HCT116 (cell line): ENCODE results near the gene SPACDR. TPM values are rescaled to one million over a fixed set of nuclear protein-coding genes. Genes with fewer than 3 reads are reported as not detected.
A peak's percentile ranks its signal among the peaks of the same experiment; 100 is the strongest.

Experiments used
- ATAC-seq: fragments of 200-7000 bp; cut with Tn5 transposase; 2 replicates; pipeline ENCODE4 v1.9.1; 2020; ENCODE audit warnings: mild to moderate bottlenecking, moderate library complexity
- BruUV-seq: library from RNA; stranded (reverse); fragments of 400-500 nt; replicated peaks from 2 replicates; lab custom pipeline; 2021; lab: Mats Ljungman, UMichigan
- CTCF ChIA-PET: fragments of 300-600 bp; sonication (Branson Sonifier 250); formaldehyde crosslinking; loops from one replicate; lab custom pipeline; 2021; ENCODE audit warnings: antibody characterized with exemption; lab: Charles Lee
- POLR2A ChIA-PET: fragments of 300-600, 350-600 bp; sonication (Branson Sonifier 250); formaldehyde crosslinking; loops from one replicate; lab custom pipeline; 2021; ENCODE audit warnings: antibody characterized with exemption; lab: Charles Lee
- RAD21 ChIA-PET, 2 experiments: fragments of 300-600 bp; sonication (Branson Sonifier 250); formaldehyde crosslinking; loops; one replicate each; lab custom pipeline; 2023; ENCODE audit warnings: low total read pairs in 2 of 2; ENCODE audit not compliant: uncharacterized antibody in 2 of 2, unreplicated experiment in 2 of 2, low non-redundant PET in 1 of 2; lab: Charles Lee
- DNase-seq: peaks from one replicate; pipeline ENCODE4 v3.0.0-alpha.2; 2010; ENCODE audit warnings: low read depth, low spot score
- H2AFZ ChIP-seq: fragments of 200-600 bp; shearing (Covaris generic), sonication (generic); 2 replicates; pipeline ENCODE4 v1.6.1; 2017; ENCODE audit warnings: low read depth, mixed run types, mixed read lengths, antibody characterized with exemption, low read length; ENCODE audit not compliant: poor library complexity, severe bottlenecking
- H3K27ac ChIP-seq: 2 replicates; pipeline ENCODE4 v1.5.1; 2012; ENCODE audit warnings: low read depth, low read length
- H3K27me3 ChIP-seq: fragments of 200-600 bp; sonication (generic); 2 replicates; pipeline ENCODE4 v1.6.1; 2016; ENCODE audit warnings: mixed run types, low read length, mixed read lengths; ENCODE audit not compliant: insufficient read depth
- H3K36me3 ChIP-seq, 2 experiments: fragments of 200-500 bp in 1 of 2; fragments of 200-600 bp in 1 of 2; sonication (Bioruptor generic) in 1 of 2; sonication (generic) in 1 of 2; 2 replicates each; pipeline versions ENCODE4 v1.5.1 to v1.6.1; 2014 to 2016; ENCODE audit warnings: low read length in 2 of 2, inconsistent platforms in 1 of 2, mixed read lengths in 1 of 2, mixed run types in 1 of 2; ENCODE audit not compliant: insufficient read depth in 2 of 2, control insufficient read depth in 1 of 2
- H3K4me1 ChIP-seq, 2 experiments: fragments of 200-600 bp in 1 of 2; sonication (generic) in 1 of 2; 2 replicates each; pipeline versions ENCODE4 v1.5.1 to v1.6.1; 2012 to 2017; ENCODE audit warnings: low read length in 2 of 2, inconsistent platforms in 1 of 2, mild to moderate bottlenecking in 1 of 2, mixed read lengths in 1 of 2, mixed run types in 1 of 2, moderate library complexity in 1 of 2; ENCODE audit not compliant: insufficient read depth in 2 of 2, control insufficient read depth in 1 of 2
- H3K4me2 ChIP-seq: fragments of 200-600 bp; sonication (generic); 2 replicates; pipeline ENCODE4 v1.6.1; 2017; ENCODE audit warnings: mixed run types, low read length, mixed read lengths
- H3K4me3 ChIP-seq, 2 experiments: fragments of 200-600 bp in 1 of 2; sonication (generic) in 1 of 2; replicated peaks in 1 of 2; 2 replicates each; pipeline ENCODE4 v1.5.1; 2011 to 2016; ENCODE audit warnings: low read length in 2 of 2, control low read depth in 1 of 2, low read depth in 1 of 2, mild to moderate bottlenecking in 1 of 2, mixed read lengths in 1 of 2, mixed run types in 1 of 2
- H3K79me2 ChIP-seq: fragments of 200-600 bp; sonication (generic); 2 replicates; pipeline ENCODE4 v1.6.1; 2017; ENCODE audit warnings: mild to moderate bottlenecking, mixed run types, low read length, moderate library complexity, mixed read lengths; ENCODE audit not compliant: insufficient read depth
- H3K9ac ChIP-seq: fragments of 200-600 bp; sonication (generic); 2 replicates; pipeline ENCODE4 v1.6.1; 2016; ENCODE audit warnings: low read length, mixed read lengths
- H3K9me2 ChIP-seq: fragments of 200-600 bp; sonication (generic), shearing (Covaris generic); 2 replicates; pipeline ENCODE4 v1.6.1; 2017; ENCODE audit warnings: mixed run types, mild to moderate bottlenecking, moderate library complexity; ENCODE audit not compliant: insufficient read depth
- H3K9me3 ChIP-seq, 2 experiments: fragments of 200-500 bp in 1 of 2; fragments of 200-600 bp in 1 of 2; sonication (Bioruptor generic) in 1 of 2; sonication (generic) in 1 of 2; 2 replicates each; pipeline ENCODE4 v1.6.1; 2014 to 2017; ENCODE audit warnings: low read length in 2 of 2, mixed read lengths in 2 of 2, inconsistent platforms in 1 of 2, low read depth in 1 of 2, mild to moderate bottlenecking in 1 of 2, mixed run types in 1 of 2, moderate library complexity in 1 of 2; ENCODE audit not compliant: control insufficient read depth in 1 of 2, insufficient read depth in 1 of 2
- H4K20me1 ChIP-seq: fragments of 200-600 bp; sonication (generic), shearing (Covaris generic); 2 replicates; pipeline ENCODE4 v1.6.1; 2017; ENCODE audit warnings: mixed run types, mild to moderate bottlenecking, moderate library complexity; ENCODE audit not compliant: insufficient read depth
- CBX3 ChIP-seq: IDR thresholded peaks from 2 replicates; pipeline ENCODE4 v1.6.1; 2012; ENCODE audit warnings: low read depth
- CEBPB ChIP-seq: IDR thresholded peaks from 2 replicates; pipeline ENCODE4 v1.6.1; 2012; ENCODE audit warnings: low read depth
- ELF1 ChIP-seq: IDR thresholded peaks from 2 replicates; pipeline ENCODE4 v1.6.1; 2012; ENCODE audit warnings: low read depth, borderline replicate concordance
- EZH2phosphoT487 ChIP-seq: fragments of 200-600 bp; IDR thresholded peaks from 2 replicates; pipeline ENCODE4 v1.6.1; 2018; ENCODE audit warnings: antibody characterized with exemption, borderline replicate concordance
- JUND ChIP-seq: IDR thresholded peaks from 2 replicates; pipeline ENCODE4 v1.6.1; 2012
- POLR2A ChIP-seq: IDR thresholded peaks from 2 replicates; pipeline ENCODE4 v1.7.0; 2011; ENCODE audit warnings: borderline replicate concordance; ENCODE audit not compliant: insufficient read depth, insufficient read length; ENCODE audit errors: extremely low read depth
- POLR2AphosphoS5 ChIP-seq: IDR thresholded peaks from 2 replicates; pipeline ENCODE4 v1.6.1; 2011; ENCODE audit warnings: mild to moderate bottlenecking, low read depth, low read length, moderate library complexity
- RAD21 ChIP-seq: IDR thresholded peaks from 2 replicates; pipeline ENCODE4 v1.6.1; 2012; ENCODE audit warnings: low read depth, mild to moderate bottlenecking
- SIN3A ChIP-seq: IDR thresholded peaks from 2 replicates; pipeline ENCODE4 v1.6.1; 2012; ENCODE audit warnings: low read depth
- SP1 ChIP-seq: IDR thresholded peaks from 2 replicates; pipeline ENCODE4 v1.6.1; 2012; ENCODE audit warnings: low read depth
- SRF ChIP-seq: IDR thresholded peaks from 2 replicates; pipeline ENCODE4 v1.6.1; 2012; ENCODE audit warnings: low read depth
- TCF7L2 ChIP-seq: IDR thresholded peaks from 2 replicates; pipeline ENCODE4 v1.7.0; 2011; ENCODE audit warnings: borderline replicate concordance, inconsistent platforms; ENCODE audit not compliant: insufficient read depth, insufficient read length; ENCODE audit errors: extremely low read depth
- YY1 ChIP-seq: IDR thresholded peaks from 2 replicates; pipeline ENCODE4 v1.6.1; 2011; ENCODE audit warnings: low read length, low read depth, moderate library complexity, mild to moderate bottlenecking; ENCODE audit not compliant: insufficient replicate concordance; ENCODE audit errors: extremely low read depth
- ZFX ChIP-seq: fragments of 450-650 bp; IDR thresholded peaks from 2 replicates; pipeline ENCODE4 v1.6.1; 2017
- ZNF274 ChIP-seq: fragments of 200-500 bp; sonication (Bioruptor generic); IDR thresholded peaks from 2 replicates; pipeline ENCODE4 v1.6.1; 2014; ENCODE audit warnings: mild to moderate bottlenecking, low read depth, low read length, inconsistent platforms
- intact Hi-C: fragments of 100-400 bp; cut with micrococcal nuclease; formaldehyde crosslinking; loops from 2 replicates; pipeline ENCODE4 v1.10.0; 2022
- total RNA-seq: library from RNA; stranded (reverse); gene quantifications from one replicate; pipeline ENCODE4 v1.2.1, GENCODE V29; 2021; ENCODE audit not compliant: unreplicated experiment
- TF ChIP-seq, protein P1 (sequence below): IDR thresholded peaks from 2 replicates; pipeline ENCODE4 v1.6.1; 2011; ENCODE audit warnings: mild to moderate bottlenecking, low read length, moderate library complexity; ENCODE audit not compliant: insufficient replicate concordance; ENCODE audit errors: extremely low read depth
- TF ChIP-seq, protein P2 (sequence below): IDR thresholded peaks from 2 replicates; pipeline ENCODE4 v1.6.1; 2012; ENCODE audit warnings: low read depth
- TF ChIP-seq, protein P3 (sequence below): IDR thresholded peaks from 2 replicates; pipeline ENCODE4 v1.6.1; 2012
- TF ChIP-seq, protein P4 (sequence below), 3 experiments: fragments of 200-600 bp in 1 of 3; sonication (generic) in 1 of 3; IDR thresholded peaks in 2 of 3; conservative IDR thresholded peaks in 1 of 3; 2 replicates each; pipeline ENCODE4 v1.5.1; 2012 to 2017; ENCODE audit warnings: low read depth in 2 of 3, low read length in 2 of 3, antibody characterized with exemption in 1 of 3, borderline replicate concordance in 1 of 3, control low read depth in 1 of 3, mild to moderate bottlenecking in 1 of 3, mixed read lengths in 1 of 3, mixed run types in 1 of 3, moderate library complexity in 1 of 3; ENCODE audit not compliant: insufficient read depth in 1 of 3

Gene SPACDR
- total RNA-seq, 1 experiment from 2014 or later: 1.7 TPM

DNA sequence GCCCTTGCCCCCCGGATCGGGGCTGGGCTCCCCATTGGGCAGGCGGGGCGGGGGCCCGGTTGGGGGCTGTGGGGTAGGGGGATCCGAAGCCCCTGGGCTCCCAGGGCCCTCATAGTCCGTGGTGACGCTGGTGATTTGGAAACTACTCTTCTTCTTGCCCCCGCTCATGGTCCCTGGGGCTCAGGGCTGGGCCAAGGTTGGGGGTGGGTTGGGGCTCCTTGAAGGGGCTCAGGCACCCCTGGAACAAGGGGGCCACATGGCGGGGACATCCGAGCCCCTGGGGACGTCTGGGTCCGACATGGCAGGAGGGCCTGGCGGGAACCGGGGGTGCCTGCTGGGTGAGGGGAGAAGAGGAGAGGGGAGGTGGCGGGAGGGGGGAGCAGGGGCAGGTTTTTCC, 13.8 kb upstream of the SPACDR start:
- no peaks in the 10 kb centered on the region for H3K27me3 ChIP-seq
- peaks cover 0 to 2% of the 10 kb centered on the region in 2 experiments; a peak in 1 of 4 replicates for H3K36me3 ChIP-seq
- intact Hi-C loops: no loop called here
- no TSS peak for BruUV-seq
- no peaks in the 10 kb centered on the region for H4K20me1 ChIP-seq
- H3K9me2 ChIP-seq: no peaks in the 10 kb centered on the region
- ChIA-PET POLR2A (no interaction called here), CTCF (interaction anchor here (3.3 kb wide), 1 partner anchor 81 kb away, joined by 14 read pairs; no protein-coding TSS in a partner anchor), RAD21 (no interaction called here)
- H3K4me2 ChIP-seq: peak overlapping the region; percentile 81
- TF ChIP-seq ZNF274 (no peak), SP1 (no peak), EZH2phosphoT487 (no peak), ELF1 (no peak), POLR2A (no peak), JUND (no peak), POLR2AphosphoS5 (no peak), ZFX (no peak), SRF (no peak), CEBPB (no peak), YY1 (no peak), RAD21 (no peak), SIN3A (no peak), TCF7L2 (no peak), CBX3 (no peak)
- TF ChIP-seq, protein P1, sequence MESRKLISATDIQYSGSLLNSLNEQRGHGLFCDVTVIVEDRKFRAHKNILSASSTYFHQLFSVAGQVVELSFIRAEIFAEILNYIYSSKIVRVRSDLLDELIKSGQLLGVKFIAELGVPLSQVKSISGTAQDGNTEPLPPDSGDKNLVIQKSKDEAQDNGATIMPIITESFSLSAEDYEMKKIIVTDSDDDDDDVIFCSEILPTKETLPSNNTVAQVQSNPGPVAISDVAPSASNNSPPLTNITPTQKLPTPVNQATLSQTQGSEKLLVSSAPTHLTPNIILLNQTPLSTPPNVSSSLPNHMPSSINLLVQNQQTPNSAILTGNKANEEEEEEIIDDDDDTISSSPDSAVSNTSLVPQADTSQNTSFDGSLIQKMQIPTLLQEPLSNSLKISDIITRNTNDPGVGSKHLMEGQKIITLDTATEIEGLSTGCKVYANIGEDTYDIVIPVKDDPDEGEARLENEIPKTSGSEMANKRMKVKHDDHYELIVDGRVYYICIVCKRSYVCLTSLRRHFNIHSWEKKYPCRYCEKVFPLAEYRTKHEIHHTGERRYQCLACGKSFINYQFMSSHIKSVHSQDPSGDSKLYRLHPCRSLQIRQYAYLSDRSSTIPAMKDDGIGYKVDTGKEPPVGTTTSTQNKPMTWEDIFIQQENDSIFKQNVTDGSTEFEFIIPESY: no peak
- TF ChIP-seq, protein P2, sequence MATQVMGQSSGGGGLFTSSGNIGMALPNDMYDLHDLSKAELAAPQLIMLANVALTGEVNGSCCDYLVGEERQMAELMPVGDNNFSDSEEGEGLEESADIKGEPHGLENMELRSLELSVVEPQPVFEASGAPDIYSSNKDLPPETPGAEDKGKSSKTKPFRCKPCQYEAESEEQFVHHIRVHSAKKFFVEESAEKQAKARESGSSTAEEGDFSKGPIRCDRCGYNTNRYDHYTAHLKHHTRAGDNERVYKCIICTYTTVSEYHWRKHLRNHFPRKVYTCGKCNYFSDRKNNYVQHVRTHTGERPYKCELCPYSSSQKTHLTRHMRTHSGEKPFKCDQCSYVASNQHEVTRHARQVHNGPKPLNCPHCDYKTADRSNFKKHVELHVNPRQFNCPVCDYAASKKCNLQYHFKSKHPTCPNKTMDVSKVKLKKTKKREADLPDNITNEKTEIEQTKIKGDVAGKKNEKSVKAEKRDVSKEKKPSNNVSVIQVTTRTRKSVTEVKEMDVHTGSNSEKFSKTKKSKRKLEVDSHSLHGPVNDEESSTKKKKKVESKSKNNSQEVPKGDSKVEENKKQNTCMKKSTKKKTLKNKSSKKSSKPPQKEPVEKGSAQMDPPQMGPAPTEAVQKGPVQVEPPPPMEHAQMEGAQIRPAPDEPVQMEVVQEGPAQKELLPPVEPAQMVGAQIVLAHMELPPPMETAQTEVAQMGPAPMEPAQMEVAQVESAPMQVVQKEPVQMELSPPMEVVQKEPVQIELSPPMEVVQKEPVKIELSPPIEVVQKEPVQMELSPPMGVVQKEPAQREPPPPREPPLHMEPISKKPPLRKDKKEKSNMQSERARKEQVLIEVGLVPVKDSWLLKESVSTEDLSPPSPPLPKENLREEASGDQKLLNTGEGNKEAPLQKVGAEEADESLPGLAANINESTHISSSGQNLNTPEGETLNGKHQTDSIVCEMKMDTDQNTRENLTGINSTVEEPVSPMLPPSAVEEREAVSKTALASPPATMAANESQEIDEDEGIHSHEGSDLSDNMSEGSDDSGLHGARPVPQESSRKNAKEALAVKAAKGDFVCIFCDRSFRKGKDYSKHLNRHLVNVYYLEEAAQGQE: no peak
- TF ChIP-seq, protein P3, sequence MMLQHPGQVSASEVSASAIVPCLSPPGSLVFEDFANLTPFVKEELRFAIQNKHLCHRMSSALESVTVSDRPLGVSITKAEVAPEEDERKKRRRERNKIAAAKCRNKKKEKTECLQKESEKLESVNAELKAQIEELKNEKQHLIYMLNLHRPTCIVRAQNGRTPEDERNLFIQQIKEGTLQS: no peak
- TF ChIP-seq, protein P4, sequence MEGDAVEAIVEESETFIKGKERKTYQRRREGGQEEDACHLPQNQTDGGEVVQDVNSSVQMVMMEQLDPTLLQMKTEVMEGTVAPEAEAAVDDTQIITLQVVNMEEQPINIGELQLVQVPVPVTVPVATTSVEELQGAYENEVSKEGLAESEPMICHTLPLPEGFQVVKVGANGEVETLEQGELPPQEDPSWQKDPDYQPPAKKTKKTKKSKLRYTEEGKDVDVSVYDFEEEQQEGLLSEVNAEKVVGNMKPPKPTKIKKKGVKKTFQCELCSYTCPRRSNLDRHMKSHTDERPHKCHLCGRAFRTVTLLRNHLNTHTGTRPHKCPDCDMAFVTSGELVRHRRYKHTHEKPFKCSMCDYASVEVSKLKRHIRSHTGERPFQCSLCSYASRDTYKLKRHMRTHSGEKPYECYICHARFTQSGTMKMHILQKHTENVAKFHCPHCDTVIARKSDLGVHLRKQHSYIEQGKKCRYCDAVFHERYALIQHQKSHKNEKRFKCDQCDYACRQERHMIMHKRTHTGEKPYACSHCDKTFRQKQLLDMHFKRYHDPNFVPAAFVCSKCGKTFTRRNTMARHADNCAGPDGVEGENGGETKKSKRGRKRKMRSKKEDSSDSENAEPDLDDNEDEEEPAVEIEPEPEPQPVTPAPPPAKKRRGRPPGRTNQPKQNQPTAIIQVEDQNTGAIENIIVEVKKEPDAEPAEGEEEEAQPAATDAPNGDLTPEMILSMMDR (IDR thresholded peaks at IDR 0.05 in 2 of 3, conservative IDR thresholded peaks at IDR 0.05 in 1 of 3; ENCODE audit: borderline replicate concordance in 1 of 3, insufficient read depth in 1 of 3, low read depth in 2 of 3, low read length in 2 of 3): no peak
- peak overlapping the region; percentile 80 for H3K9ac ChIP-seq
- peaks cover 6% of the 10 kb centered on the region; the same call in 1 of the 2 replicates for H3K79me2 ChIP-seq
- H3K27ac ChIP-seq: peak overlapping the region; percentile 83
- H2AFZ ChIP-seq: no peak overlapping the region
- H3K4me3 ChIP-seq: peak overlapping the region; percentile 73 to 94
- no peaks in the 10 kb centered on the region for H3K9me3 ChIP-seq
- peaks cover 10 to 26% of the 10 kb centered on the region in 2 experiments for H3K4me1 ChIP-seq
- DNase-seq (no peak), ATAC-seq (no peak)
